HepG2 (cell line): ENCODE measurements around the gene EIF1AD. TPM values are rescaled to one million over a fixed set of nuclear protein-coding genes. Genes with fewer than 3 reads are reported as not detected.

ENCODE experiments used
- CBX1 ChIP-seq: IDR thresholded peaks from one replicate; pipeline ENCODE4 v1.6.1; 2016; ENCODE audit warnings: antibody characterized with exemption, low read depth
- HMGXB4 ChIP-seq, 2 experiments: sonication (generic) in 1 of 2; formaldehyde crosslinking in 1 of 2; IDR thresholded peaks; 2 replicates each; pipeline versions ENCODE4 v1.4.0 to v1.6.1; 2018 to 2020; ENCODE audit warnings: missing genetic modification reagents in 2 of 2, borderline replicate concordance in 1 of 2, low read depth in 1 of 2, mild to moderate bottlenecking in 1 of 2, missing biosample characterization in 1 of 2
- IKZF1 ChIP-seq: fragments of 450-650 bp; IDR thresholded peaks from 2 replicates; pipeline ENCODE4 v1.7.1; 2016
- MBD4 ChIP-seq: IDR thresholded peaks from 2 replicates; pipeline ENCODE4 v1.6.1; 2012; ENCODE audit warnings: low read length, inconsistent platforms, borderline replicate concordance
- MXI1 ChIP-seq: IDR thresholded peaks from 3 replicates; pipeline ENCODE4 v1.6.1; 2012; ENCODE audit warnings: low read depth, low read length, inconsistent platforms, borderline replicate concordance
- NCOA1 ChIP-seq: sonication (generic); formaldehyde crosslinking; IDR thresholded peaks from 2 replicates; pipeline ENCODE4 v1.9.0; 2021; ENCODE audit warnings: missing genetic modification reagents
- PRDM15 ChIP-seq: sonication (generic); formaldehyde crosslinking; IDR thresholded peaks from 2 replicates; pipeline ENCODE4 v1.4.0; 2020; ENCODE audit warnings: missing genetic modification reagents
- REXO4 ChIP-seq: sonication (generic); formaldehyde crosslinking; IDR thresholded peaks from 2 replicates; pipeline ENCODE4 v1.8.0; 2022; ENCODE audit warnings: missing genetic modification reagents, mild to moderate bottlenecking, borderline replicate concordance
- ZKSCAN5 ChIP-seq: sonication (generic); formaldehyde crosslinking; IDR thresholded peaks from 2 replicates; pipeline ENCODE4 v1.5.1; 2020; ENCODE audit warnings: mild to moderate bottlenecking, missing genetic modification reagents
- ZMYM2 ChIP-seq: sonication (generic); formaldehyde crosslinking; IDR thresholded peaks from 2 replicates; pipeline ENCODE4 v1.8.0; 2022; ENCODE audit warnings: mild to moderate bottlenecking, missing genetic modification reagents
- ZNF160 ChIP-seq: sonication (generic); formaldehyde crosslinking; IDR thresholded peaks from 2 replicates; pipeline ENCODE4 v1.8.0; 2022; ENCODE audit warnings: mild to moderate bottlenecking, inconsistent platforms, missing genetic modification reagents
- ZNF205 ChIP-seq: IDR thresholded peaks from 2 replicates; pipeline ENCODE4 v1.6.1; 2018; ENCODE audit warnings: missing biosample characterization, missing genetic modification reagents
- ZNF232 ChIP-seq: sonication (generic); formaldehyde crosslinking; IDR thresholded peaks from 2 replicates; pipeline ENCODE4 v1.4.0; 2020; ENCODE audit warnings: missing genetic modification reagents, borderline replicate concordance
- ZNF3 ChIP-seq: IDR thresholded peaks from 2 replicates; pipeline ENCODE4 v1.7.0; 2017; ENCODE audit warnings: inconsistent platforms
- ZNF549 ChIP-seq: sonication (generic); formaldehyde crosslinking; IDR thresholded peaks from 2 replicates; pipeline ENCODE4 v1.5.0; 2020; ENCODE audit warnings: missing genetic modification reagents
- ZNF598 ChIP-seq: sonication (generic); formaldehyde crosslinking; IDR thresholded peaks from 2 replicates; pipeline ENCODE4 v1.5.1; 2020; ENCODE audit warnings: mild to moderate bottlenecking, missing genetic modification reagents, borderline replicate concordance
- ZNF780A ChIP-seq: sonication (generic); formaldehyde crosslinking; IDR thresholded peaks from 2 replicates; pipeline ENCODE4 v1.8.0; 2022; ENCODE audit warnings: mild to moderate bottlenecking, missing genetic modification reagents, moderate library complexity
- ZNF782 ChIP-seq: sonication (generic); formaldehyde crosslinking; IDR thresholded peaks from 2 replicates; pipeline ENCODE4 v1.4.0; 2020; ENCODE audit warnings: missing genetic modification reagents, mild to moderate bottlenecking, borderline replicate concordance
- ZNF839 ChIP-seq: sonication (generic); formaldehyde crosslinking; IDR thresholded peaks from 2 replicates; pipeline ENCODE4 v1.4.0; 2020; ENCODE audit warnings: missing genetic modification reagents, mild to moderate bottlenecking, borderline replicate concordance
- polyA plus RNA-seq, 8 experiments: library from polyadenylated mRNA; depleted of rRNA in 3 of 8; stranded (reverse) in 7 of 8; unstranded in 1 of 8; fragments of >200 nt; fragmentation: Illumina TruSeq in 4 of 8; extraction: Trizol in 4 of 8; gene quantifications; 2 replicates each; pipeline versions ENCODE4 v1.2.1 to v1.2.3, GENCODE V29; 2011 to 2016; ENCODE audit warnings: low read depth in 4 of 8, missing spikeins in 1 of 8, mixed read lengths in 1 of 8; ENCODE audit not compliant: insufficient read depth in 1 of 8
- total RNA-seq, 5 experiments: library from RNA; depleted of rRNA; stranded (reverse); fragments of >200 nt; fragmentation: Illumina TruSeq; extraction: Trizol; gene quantifications; 2 replicates each; pipeline ENCODE4 v1.2.3, GENCODE V29; 2016; ENCODE audit warnings: low read depth in 1 of 5
- TF ChIP-seq, protein P1 (sequence below): sonication (generic); formaldehyde crosslinking; IDR thresholded peaks from 2 replicates; pipeline ENCODE4 v1.4.0; 2020; ENCODE audit warnings: mild to moderate bottlenecking, missing genetic modification reagents
- TF ChIP-seq, protein P2 (sequence below): sonication (generic); formaldehyde crosslinking; IDR thresholded peaks from 2 replicates; pipeline ENCODE4 v1.4.0; 2020; ENCODE audit warnings: mild to moderate bottlenecking, missing genetic modification reagents
- TF ChIP-seq, protein P3 (sequence below): IDR thresholded peaks from 2 replicates; pipeline ENCODE4 v1.6.1; 2016

EIF1AD gene
- total and polyA plus RNA-seq, 2 of the 13 experiments (the other 11 are each of a cell fraction or from before 2014, with no cell fraction given): 18.2 to 30.8 TPM

DNA sequence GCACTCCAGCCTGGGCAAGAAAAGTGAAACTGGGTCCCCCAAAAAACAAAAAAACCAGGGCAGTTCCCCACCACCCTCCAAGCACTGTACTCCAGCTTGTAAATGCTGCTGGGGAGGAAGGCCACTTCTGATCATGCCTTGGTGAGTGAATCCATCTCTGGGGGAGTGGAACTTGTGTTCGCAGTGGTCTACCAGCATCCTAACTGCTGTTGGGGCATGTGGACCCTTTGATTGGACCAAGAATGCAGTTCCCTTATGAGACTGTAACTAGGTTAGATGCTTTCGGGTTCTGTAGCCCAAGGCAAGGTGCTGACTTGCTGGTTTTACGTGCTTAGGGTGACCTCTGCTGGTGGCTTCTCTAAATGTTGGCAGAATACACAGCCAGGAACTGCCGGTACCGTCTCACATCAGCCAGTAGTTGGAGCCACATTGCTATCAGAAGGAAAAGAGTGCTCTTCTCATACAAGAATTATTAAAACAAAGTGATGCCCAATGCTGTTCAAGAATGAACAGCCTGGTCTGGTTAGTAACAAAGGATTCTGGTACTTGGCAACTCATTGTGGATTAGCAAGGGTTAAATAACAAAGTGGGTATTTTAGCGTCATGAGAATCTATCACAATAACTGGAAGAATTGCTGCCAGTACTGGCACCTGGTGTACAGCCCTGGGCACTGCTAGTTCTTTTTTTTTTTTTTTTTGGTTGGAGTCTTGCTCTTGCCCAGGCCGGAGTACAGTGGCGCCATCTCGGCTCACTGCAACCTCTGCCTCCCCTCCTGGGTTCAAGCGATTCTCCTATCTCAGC lies 13.0 kb downstream of the EIF1AD start (continued):
- peak; percentile 45; the same call in 1 of the 3 replicates for TF ChIP-seq MXI1
- TF ChIP-seq, protein P1, sequence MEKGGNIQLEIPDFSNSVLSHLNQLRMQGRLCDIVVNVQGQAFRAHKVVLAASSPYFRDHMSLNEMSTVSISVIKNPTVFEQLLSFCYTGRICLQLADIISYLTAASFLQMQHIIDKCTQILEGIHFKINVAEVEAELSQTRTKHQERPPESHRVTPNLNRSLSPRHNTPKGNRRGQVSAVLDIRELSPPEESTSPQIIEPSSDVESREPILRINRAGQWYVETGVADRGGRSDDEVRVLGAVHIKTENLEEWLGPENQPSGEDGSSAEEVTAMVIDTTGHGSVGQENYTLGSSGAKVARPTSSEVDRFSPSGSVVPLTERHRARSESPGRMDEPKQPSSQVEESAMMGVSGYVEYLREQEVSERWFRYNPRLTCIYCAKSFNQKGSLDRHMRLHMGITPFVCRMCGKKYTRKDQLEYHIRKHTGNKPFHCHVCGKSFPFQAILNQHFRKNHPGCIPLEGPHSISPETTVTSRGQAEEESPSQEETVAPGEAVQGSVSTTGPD (CRISPR knock-in tag): no peak
- no peak for TF ChIP-seq ZNF780A (CRISPR knock-in tag)
- TF ChIP-seq, protein P2, sequence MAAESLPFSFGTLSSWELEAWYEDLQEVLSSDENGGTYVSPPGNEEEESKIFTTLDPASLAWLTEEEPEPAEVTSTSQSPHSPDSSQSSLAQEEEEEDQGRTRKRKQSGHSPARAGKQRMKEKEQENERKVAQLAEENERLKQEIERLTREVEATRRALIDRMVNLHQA: no peak
- TF ChIP-seq ZNF598 (CRISPR knock-in tag): no peak
- no peak for TF ChIP-seq MBD4
- TF ChIP-seq REXO4 (CRISPR knock-in tag): no peak
- TF ChIP-seq NCOA1: no peak
- no peak for TF ChIP-seq IKZF1
- TF ChIP-seq ZNF3: no peak
- no peak for TF ChIP-seq PRDM15
- TF ChIP-seq, protein P3, sequence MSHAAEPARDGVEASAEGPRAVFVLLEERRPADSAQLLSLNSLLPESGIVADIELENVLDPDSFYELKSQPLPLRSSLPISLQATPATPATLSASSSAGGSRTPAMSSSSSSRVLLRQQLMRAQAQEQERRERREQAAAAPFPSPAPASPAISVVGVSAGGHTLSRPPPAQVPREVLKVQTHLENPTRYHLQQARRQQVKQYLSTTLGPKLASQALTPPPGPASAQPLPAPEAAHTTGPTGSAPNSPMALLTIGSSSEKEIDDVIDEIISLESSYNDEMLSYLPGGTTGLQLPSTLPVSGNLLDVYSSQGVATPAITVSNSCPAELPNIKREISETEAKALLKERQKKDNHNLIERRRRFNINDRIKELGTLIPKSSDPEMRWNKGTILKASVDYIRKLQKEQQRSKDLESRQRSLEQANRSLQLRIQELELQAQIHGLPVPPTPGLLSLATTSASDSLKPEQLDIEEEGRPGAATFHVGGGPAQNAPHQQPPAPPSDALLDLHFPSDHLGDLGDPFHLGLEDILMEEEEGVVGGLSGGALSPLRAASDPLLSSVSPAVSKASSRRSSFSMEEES (CRISPR knock-in tag): no peak
- TF ChIP-seq ZNF205 (CRISPR knock-in tag): no peak
- no peak for TF ChIP-seq ZKSCAN5
- TF ChIP-seq ZNF782 (CRISPR knock-in tag): no peak
- TF ChIP-seq ZNF549 (CRISPR knock-in tag): no peak
- TF ChIP-seq ZNF160 (CRISPR knock-in tag): no peak
- TF ChIP-seq ZMYM2 (CRISPR knock-in tag): no peak
- TF ChIP-seq HMGXB4 (CRISPR knock-in tag; IDR thresholded peaks at IDR 0.05; ENCODE audit: borderline replicate concordance in 1 of 2, low read depth in 1 of 2): peak; percentile 73 to 91
- TF ChIP-seq ZNF232 (CRISPR knock-in tag): no peak
- no peak for TF ChIP-seq ZNF839
- no peak for TF ChIP-seq CBX1
